Astrocyte of the cerebellum (primary cell): Measurements from ENCODE around the gene FGF9.

Experiments
- DNase-seq: peaks from one replicate; pipeline ENCODE4 v3.0.0-alpha.2; 2011; ENCODE audit warnings: low read depth
- H3K4me3 ChIP-seq: 2 replicates; pipeline ENCODE4 v1.5.1; 2011; ENCODE audit warnings: mild to moderate bottlenecking, low read depth, low read length, moderate library complexity
- in situ Hi-C: cut with HindIII; loops from 2 replicates; pipeline ENCODE4 v1.10.0; 2017; ENCODE audit warnings: low sequenced_read_pairs
- TF ChIP-seq, protein P1 (sequence below): IDR thresholded peaks from 2 replicates; pipeline ENCODE4 v1.5.1; 2012; ENCODE audit warnings: low read length, low read depth, moderate library complexity, mild to moderate bottlenecking; ENCODE audit errors: missing control alignments

The FGF9 gene

DNA sequence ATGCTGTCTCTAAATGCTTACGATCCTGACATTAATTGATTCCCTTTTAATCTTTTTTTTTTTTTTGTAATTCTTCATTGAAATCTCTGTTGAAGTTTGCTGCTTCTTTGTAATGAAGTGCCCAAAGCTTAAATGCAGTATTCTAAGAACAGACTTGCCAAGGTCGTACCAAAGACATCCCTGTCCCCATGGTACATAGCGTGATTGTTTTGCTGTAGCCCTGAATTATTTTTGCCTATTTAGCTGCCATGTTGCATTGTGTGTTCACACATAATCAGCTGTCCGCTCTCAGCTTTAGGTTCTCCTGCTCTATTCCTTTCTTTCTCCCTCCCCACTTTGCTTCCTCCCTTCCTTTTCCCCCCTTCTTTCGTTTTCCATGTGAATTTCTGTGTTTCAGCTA, 21.1 kb downstream of the FGF9 start:
- DNase-seq: no peak

DNA sequence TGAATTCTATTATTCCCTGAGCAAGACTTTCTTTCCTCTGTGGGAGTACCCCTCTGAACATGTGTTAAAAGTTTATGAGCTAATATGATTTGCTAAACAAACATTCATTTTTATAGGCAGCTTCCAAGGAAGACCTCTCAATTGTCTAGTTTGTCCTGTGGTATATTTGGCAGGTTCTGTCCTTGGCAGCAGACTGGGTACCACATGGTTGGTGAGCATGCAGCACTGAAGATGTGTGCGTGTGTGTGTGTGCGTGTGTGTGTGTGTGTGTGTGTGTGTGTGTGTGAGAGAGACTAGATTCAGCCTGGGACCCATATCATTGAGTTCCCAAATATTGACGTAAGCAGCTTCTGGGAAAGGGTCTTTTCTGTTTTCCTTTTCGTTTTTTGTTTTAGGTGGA, 24.0 kb downstream of the FGF9 start:
- no peak for DNase-seq
- in situ Hi-C loops: no loop called here
- H3K4me3 ChIP-seq: no peak overlapping the region
- TF ChIP-seq, protein P1, sequence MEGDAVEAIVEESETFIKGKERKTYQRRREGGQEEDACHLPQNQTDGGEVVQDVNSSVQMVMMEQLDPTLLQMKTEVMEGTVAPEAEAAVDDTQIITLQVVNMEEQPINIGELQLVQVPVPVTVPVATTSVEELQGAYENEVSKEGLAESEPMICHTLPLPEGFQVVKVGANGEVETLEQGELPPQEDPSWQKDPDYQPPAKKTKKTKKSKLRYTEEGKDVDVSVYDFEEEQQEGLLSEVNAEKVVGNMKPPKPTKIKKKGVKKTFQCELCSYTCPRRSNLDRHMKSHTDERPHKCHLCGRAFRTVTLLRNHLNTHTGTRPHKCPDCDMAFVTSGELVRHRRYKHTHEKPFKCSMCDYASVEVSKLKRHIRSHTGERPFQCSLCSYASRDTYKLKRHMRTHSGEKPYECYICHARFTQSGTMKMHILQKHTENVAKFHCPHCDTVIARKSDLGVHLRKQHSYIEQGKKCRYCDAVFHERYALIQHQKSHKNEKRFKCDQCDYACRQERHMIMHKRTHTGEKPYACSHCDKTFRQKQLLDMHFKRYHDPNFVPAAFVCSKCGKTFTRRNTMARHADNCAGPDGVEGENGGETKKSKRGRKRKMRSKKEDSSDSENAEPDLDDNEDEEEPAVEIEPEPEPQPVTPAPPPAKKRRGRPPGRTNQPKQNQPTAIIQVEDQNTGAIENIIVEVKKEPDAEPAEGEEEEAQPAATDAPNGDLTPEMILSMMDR: no peak

More for the DNA sequence above, 21.1 kb downstream of the FGF9 start:
- TF ChIP-seq, protein P1: no peak
- H3K4me3 ChIP-seq: no peak overlapping the region
- in situ Hi-C loops: no loop called here

DNA sequence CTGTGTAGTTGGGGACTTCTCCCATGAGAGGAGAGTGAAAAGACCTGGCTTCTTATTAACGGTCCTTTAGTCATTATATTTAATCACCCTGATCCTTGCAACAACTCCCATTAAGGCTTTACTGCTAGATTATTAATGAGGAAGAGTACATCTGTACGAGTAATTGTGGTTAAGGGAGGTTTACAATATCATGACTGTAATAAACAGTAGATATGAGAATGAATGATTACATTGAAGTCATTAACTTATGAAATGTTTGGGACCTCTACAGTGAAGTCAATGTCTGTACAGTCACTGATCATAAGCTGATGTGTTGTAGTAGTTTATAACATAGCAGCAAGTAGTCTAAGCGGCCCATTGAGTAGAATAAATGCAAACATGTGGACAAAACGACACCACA, 24.7 kb downstream of the FGF9 start:
- in situ Hi-C loops: no loop called here
- H3K4me3 ChIP-seq: no peak overlapping the region
- no peak for DNase-seq
- TF ChIP-seq, protein P1: no peak

DNA sequence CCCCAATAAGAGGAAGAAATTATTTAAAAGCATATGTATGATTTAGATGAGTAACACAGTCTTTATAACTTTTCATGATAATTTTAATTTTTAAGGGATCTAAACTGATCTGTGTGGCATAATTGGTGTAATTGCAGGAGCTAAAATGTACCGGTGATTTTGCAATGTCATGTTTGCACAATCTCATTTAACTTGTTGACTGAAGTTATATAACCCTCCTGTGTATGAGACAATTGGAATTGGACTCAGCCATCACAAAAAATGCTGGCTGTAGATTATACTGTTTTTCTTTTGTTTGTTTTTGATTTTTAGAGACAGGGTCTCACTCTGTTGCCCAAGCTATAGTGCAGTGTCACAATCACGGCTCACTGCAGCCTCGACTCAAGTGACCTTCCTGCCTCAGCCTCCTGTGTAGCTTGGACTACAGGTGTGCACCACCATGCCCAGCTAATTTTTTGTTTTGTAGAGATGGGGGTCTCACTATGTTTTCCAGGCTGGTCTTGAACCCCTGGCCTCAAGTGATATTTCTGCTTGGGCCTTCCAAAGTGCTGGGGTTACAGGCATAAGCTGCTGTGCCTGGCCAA, 26.1 kb downstream of the FGF9 start:
- in situ Hi-C loops: no loop called here
- TF ChIP-seq, protein P1: no peak
- no peak overlapping the region for H3K4me3 ChIP-seq
- no peak for DNase-seq

DNA sequence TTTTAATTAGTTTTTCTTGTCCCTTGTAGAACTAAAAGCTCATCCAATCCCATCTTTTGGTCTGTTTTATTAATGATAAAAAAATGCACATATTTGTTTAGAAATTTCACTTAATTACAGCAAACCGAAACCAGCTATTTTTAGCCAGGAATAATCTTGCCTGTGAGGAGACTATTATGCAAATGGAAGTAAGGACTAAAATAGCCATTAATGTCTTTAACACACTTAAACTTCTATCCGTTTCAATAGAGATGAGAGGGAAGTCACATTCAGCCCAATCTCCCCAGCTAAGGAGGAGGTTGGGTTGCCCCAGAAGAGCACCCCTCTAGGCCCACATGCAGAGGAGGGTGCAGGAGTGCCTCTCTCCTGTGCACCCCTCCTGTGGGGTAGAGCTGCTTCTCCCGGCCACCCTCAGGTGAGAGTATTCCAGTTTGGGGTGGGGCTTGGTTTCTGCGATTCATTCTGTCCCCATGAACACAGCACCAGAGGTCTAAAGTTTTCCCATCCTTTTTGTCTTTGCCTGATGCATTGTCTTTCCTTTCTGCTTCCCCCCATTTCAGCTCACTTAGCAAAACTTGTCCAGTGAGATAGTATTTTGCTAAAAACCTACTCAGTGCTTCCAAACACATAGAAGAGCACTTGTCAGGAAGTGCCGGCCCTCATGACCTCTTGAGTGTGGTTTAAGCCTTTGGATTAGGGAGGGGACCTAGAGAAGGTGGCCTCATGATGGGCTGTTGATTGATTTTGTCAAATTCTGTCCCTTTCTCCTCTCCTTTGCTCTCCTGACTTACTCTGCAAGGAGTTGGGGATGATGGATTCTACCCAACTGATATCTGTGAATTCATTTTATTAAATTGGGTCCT, 28.2 kb downstream of the FGF9 start:
- no peak for DNase-seq
- TF ChIP-seq, protein P1: no peak
- no peak overlapping the region for H3K4me3 ChIP-seq
- in situ Hi-C loops: no loop called here

DNA sequence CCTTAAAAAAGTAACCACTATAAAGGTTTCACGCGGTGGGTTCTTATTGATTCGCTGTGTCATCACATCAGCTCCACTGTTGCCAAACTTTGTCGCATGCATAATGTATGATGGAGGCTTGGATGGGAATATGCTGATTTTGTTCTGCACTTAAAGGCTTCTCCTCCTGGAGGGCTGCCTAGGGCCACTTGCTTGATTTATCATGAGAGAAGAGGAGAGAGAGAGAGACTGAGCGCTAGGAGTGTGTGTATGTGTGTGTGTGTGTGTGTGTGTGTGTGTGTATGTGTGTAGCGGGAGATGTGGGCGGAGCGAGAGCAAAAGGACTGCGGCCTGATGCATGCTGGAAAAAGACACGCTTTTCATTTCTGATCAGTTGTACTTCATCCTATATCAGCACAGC, 30.6 kb downstream of the FGF9 start:
- H3K4me3 ChIP-seq: no peak overlapping the region
- TF ChIP-seq, protein P1: no peak
- no peak for DNase-seq
- in situ Hi-C loops: no loop called here
